ENCODE measurements around the gene RBM44. TPM values are rescaled to one million over a fixed set of nuclear protein-coding genes. Genes with fewer than 3 reads are reported as not detected.
"Not testable (repeated sequence)": the region's sequence is repeated elsewhere in the genome, so short reads cannot be mapped to it uniquely, and the experiment has no call there.

The RBM44 gene
- total RNA-seq, 4 donors from 2014 or later: 0.07 to 0.51 (median 0.26) TPM

GRCh38 chr2:237865623-237866041 lies 67.1 kb downstream of the RBM44 start:
- Histone ChIP-seq H3K27ac (peak overlapping the region in 3 of 4 donors; percentile 54 to 62 (median 60)), H3K9me3 (no peaks in the 10 kb centered on the region), H3K4me1 (peaks cover 21 to 48% of the 10 kb centered on the region in 2 donors), H3K4me3 (no peak overlapping the region), H3K27me3 (no peaks in the 10 kb centered on the region), H3K36me3 (no peaks in the 10 kb centered on the region)
- no peak for ATAC-seq
- intact Hi-C loops (cut with DNase I; ENCODE audit: low total_unique reads) (no loop called here), in situ Hi-C loops (cut with MboI; ENCODE audit: low sequenced_read_pairs in 4 of 4) (loop anchor here in 1 of 4 donors (25.0 kb wide), 1 partner anchor 397 kb away; no protein-coding TSS in a partner anchor)
- TF ChIP-seq CTCF (IDR thresholded peaks at IDR 0.05 in 4 of 5, conservative IDR thresholded peaks at IDR 0.05 in 1 of 5): no peak
- TF ChIP-seq POLR2A (IDR thresholded peaks at IDR 0.05): no peak
- DNase-seq: no peak

GRCh38 chr2:237866101-237866621 lies 67.6 kb downstream of the RBM44 start:
- ATAC-seq (peak in 1 of 2 donors; percentile 60), DNase-seq (no peak)
- Histone ChIP-seq H3K27ac (peak overlapping the region; percentile 6 to 62 (median 57)), H3K9me3 (no peaks in the 10 kb centered on the region), H3K36me3 (no peaks in the 10 kb centered on the region), H3K4me3 (no peak overlapping the region), H3K4me1 (peaks cover 16 to 46% of the 10 kb centered on the region in 2 donors), H3K27me3 (no peaks in the 10 kb centered on the region)
- intact Hi-C loops (cut with DNase I; ENCODE audit: low total_unique reads) (no loop called here), in situ Hi-C loops (cut with MboI; ENCODE audit: low sequenced_read_pairs in 4 of 4) (loop anchor here in 1 of 4 donors (25.0 kb wide), 1 partner anchor 396 kb away; no protein-coding TSS in a partner anchor)
- no peak for TF ChIP-seq POLR2A (IDR thresholded peaks at IDR 0.05)

- H3K27me3 ChIP-seq: no peaks in the 10 kb centered on the region
- peak overlapping the region in 1 of 4 donors; percentile 60 for H3K27ac ChIP-seq
- intact Hi-C loops (cut with DNase I; ENCODE audit: low total_unique reads) (no loop called here), in situ Hi-C loops (cut with MboI; ENCODE audit: low sequenced_read_pairs in 4 of 4) (loop anchor here in 1 of 4 donors (25.0 kb wide), 1 partner anchor 395 kb away; no protein-coding TSS in a partner anchor)
- no peak for DNase-seq
- H3K4me3 ChIP-seq: no peak overlapping the region
- H3K36me3 ChIP-seq: no peaks in the 10 kb centered on the region
- TF ChIP-seq POLR2A (IDR thresholded peaks at IDR 0.05) (no peak), CTCF (IDR thresholded peaks at IDR 0.05 in 4 of 5, conservative IDR thresholded peaks at IDR 0.05 in 1 of 5) (no peak)
- peak in 1 of 2 donors; percentile 23 for ATAC-seq
- H3K9me3 ChIP-seq: no peaks in the 10 kb centered on the region
- peaks cover 16 to 38% of the 10 kb centered on the region in 2 donors for H3K4me1 ChIP-seq
Observed at GRCh38 chr2:237867465-237867864, 68.9 kb downstream of the RBM44 start.

GRCh38 chr2:237868074-237868473 lies 69.5 kb downstream of the RBM44 start:
- H3K4me3 ChIP-seq; ATAC-seq; H3K36me3 ChIP-seq; H3K27me3 ChIP-seq; DNase-seq; H3K9me3 ChIP-seq; intact Hi-C loops (cut with DNase I; ENCODE audit: low total_unique reads): not testable (repeated sequence)
- in situ Hi-C loops (cut with MboI; ENCODE audit: low sequenced_read_pairs in 4 of 4): loop anchor here in 1 of 4 donors (25.0 kb wide), 1 partner anchor 394 kb away; no protein-coding TSS in a partner anchor
- peak overlapping the region in 1 of 4 donors; percentile 60 for H3K27ac ChIP-seq
- H3K4me1 ChIP-seq: peaks cover 19 to 35% of the 10 kb centered on the region in 2 donors

GRCh38 chr2:237868631-237869342 lies 70.2 kb downstream of the RBM44 start:
- no peak for TF ChIP-seq POLR2A (IDR thresholded peaks at IDR 0.05)
- TF ChIP-seq CTCF (IDR thresholded peaks at IDR 0.05 in 4 of 5, conservative IDR thresholded peaks at IDR 0.05 in 1 of 5): no peak
- no peak overlapping the region for H3K4me3 ChIP-seq
- no peaks in the 10 kb centered on the region for H3K36me3 ChIP-seq
- no peaks in the 10 kb centered on the region for H3K9me3 ChIP-seq
- H3K27me3 ChIP-seq: no peaks in the 10 kb centered on the region
- intact Hi-C loops (cut with DNase I; ENCODE audit: low total_unique reads) (no loop called here), in situ Hi-C loops (cut with MboI; ENCODE audit: low sequenced_read_pairs in 4 of 4) (loop anchor here in 1 of 4 donors (25.0 kb wide), 1 partner anchor 394 kb away; no protein-coding TSS in a partner anchor)
- DNase-seq: no peak
- ATAC-seq: no peak
- H3K4me1 ChIP-seq: peaks cover 26 to 34% of the 10 kb centered on the region in 2 donors
- no peak overlapping the region for H3K27ac ChIP-seq

Data from gastrocnemius medialis (tissue), 4 donors.